GM19395 (cell line): Measurements from ENCODE around the gene GALNT9.
"Not testable (repeated sequence)": the region's sequence is repeated elsewhere in the genome, so short reads cannot be mapped to it uniquely, and the experiment has no call there.

ENCODE experiments used
- ATAC-seq: cut with Tn5 transposase; IDR thresholded peaks from one replicate; pipeline ENCODE4 v1.9.1; 2021; ENCODE audit warnings: mild to moderate bottlenecking, moderate library complexity; ENCODE audit not compliant: unreplicated experiment

GALNT9 gene

DNA sequence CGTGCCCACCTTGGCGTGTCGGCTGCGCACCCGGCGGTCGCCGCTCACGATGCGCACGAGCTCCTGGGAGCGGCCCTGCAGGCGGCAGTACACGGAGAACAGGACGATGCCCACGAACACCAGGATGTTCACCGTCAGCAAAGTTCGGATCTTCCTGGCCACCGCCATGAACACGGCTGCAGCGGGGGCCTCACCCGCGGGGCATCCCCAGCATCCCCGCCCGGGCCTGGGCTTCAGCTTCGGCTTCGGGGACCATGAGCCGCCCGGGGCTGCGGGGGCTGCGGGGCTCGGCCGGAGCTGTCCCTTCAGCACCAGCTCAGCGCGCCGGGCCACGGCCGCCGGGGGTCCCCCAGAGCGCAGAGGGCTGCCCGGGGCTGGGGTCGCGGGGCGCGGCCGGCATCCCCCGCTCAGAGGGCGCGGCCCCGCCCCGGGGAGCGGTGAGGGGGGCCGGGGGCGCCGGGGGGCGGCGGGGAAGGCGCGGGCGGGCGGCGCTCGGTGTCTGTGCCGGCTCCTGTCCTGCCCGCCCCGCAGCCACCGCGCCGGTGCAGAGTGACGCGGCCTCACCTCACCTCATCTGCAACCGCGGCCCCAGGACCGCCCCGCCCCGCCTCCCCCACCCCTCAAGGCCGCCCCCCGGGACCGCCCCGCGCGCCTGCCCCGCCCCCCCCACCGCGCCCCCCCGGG lies at the start of gene GALNT9:
TSS of gene GALNT9 (minus strand) at position 554 of the 684 bp plus-strand sequence. CDS start at position 168, 386 bp downstream.
- ATAC-seq = no peak

DNA sequence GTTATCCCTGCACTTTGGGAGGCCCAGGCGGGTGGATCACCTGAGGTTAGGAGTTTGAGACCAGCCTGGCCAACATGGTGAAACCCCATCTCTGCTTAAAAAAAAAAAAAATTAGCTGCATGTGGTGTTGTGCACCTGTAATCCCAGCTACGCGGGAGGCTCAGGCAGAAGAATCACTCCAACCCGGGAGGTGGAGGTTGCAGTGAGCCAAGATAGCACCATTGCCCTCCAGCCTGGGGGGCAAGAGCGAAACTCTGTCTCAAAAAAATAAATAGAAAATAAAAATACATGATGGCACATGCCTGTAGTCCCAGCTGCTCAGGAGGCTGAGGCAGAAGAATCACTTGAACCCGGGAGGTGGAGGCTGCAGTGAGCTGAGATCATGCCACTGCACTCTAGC lies 49.7 kb upstream of the GALNT9 start:
- not testable (repeated sequence) for ATAC-seq

DNA sequence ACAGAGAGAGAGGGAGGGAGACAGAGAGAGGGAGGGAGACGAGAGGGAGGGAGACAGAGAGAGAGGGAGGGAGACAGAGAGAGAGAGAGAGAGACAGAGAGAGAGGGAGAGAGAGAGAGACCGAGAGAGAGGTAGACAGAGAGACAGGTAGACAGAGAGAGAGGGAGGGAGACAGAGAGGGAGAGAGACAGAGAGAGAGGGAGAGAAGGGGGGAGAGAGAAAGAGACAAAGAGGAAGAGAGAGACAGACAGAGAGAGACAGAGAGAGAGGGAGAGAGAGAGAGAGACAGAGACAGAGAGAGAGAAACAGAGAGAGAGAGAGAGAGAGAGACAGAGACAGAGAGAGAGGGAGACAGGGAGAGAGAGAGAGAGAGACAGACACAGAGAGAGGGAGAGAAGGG lies 47.8 kb upstream of the GALNT9 start:
- ATAC-seq = no peak

DNA sequence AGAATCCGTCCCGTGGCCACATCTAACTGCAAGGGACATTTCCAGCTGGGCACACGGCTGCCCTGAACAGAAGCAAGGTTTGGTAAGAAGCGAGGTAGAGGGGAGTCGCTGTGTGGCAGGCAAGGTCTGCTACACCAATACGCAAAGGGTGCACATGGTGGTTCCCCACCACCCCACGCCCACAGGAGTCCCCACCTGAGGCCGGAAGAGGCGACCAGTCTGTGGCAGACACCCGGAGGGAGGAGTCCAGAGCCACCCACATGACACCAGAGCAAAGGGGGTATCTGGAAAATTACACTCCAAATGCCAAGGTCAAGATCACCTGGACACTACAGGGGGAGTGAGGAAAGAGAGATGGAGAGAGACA lies 47.1 kb upstream of the GALNT9 start:
- no peak for ATAC-seq

DNA sequence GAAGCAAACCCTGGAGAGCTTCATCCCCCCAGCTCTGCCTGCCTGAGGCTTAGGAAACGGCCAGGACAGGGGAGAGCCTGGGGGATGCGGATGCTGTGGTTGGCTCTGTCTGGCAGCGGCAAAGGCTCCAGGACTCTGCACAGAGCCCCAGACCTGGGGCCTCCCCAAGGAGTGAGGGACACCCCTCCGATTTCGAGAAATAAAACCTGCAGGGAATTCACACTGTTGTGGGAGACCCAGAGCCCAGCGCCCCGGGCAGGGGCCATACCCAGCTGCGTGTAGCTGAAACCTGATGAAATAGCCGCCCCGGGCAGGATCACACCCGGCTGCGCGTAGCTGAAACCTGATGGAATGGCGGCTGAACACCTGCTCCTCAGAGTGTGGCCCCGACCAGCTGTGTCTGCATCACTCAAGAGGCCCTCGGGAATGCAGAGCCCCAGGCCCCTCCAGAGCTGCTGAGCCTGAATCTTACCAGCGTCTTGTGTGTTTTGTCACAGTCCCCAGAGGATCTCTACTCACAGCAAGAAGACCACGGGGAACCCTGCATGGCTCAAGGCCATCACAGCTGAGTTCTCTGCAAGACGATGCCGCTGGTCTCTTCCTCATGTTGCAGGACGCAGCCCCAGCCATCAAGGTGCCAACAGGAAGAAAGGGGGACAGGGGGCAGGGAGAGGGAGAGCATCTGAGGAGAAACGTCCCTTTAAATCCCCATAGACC lies 46.5 kb upstream of the GALNT9 start:
- ATAC-seq = no peak

DNA sequence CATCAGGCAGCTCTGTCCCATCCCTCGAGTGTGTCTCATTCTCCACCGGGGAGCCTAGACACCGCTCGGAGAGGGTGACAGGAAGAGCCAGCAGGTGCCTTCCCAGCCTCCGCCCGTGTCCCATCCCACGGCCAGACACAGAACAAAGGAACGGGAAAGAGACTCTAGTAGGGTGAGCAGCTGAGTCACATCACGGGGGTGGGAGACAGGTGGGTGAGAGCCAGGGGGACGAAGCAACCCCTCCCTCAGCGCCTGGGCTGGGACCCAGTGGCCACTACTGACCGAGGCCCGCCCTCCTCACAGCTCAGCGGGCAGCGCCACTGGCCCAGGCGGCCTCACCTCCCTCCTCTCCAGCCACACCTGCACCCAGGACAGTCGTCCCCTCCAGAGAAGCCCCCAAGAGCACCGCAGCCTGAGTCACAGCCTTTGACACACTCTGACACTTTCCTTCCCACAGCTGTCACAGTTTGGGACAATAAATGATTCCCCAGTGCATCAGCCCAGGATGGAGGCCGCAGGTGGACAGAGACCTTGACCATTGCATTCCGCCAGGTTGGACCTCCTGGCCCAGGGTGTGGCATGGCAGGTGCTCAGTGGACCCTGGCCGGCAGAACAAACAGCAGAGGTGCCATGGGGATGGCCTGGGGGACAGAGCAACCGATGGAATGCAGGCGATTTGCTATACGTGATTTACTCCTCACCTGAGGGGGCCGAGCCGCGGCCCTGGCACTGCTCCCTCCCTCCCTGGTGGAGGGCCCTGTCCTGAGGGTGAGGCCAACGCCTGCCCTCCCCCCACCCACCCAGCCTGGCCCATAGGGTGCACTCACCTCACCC lies 45.4 kb upstream of the GALNT9 start:
- no peak for ATAC-seq

DNA sequence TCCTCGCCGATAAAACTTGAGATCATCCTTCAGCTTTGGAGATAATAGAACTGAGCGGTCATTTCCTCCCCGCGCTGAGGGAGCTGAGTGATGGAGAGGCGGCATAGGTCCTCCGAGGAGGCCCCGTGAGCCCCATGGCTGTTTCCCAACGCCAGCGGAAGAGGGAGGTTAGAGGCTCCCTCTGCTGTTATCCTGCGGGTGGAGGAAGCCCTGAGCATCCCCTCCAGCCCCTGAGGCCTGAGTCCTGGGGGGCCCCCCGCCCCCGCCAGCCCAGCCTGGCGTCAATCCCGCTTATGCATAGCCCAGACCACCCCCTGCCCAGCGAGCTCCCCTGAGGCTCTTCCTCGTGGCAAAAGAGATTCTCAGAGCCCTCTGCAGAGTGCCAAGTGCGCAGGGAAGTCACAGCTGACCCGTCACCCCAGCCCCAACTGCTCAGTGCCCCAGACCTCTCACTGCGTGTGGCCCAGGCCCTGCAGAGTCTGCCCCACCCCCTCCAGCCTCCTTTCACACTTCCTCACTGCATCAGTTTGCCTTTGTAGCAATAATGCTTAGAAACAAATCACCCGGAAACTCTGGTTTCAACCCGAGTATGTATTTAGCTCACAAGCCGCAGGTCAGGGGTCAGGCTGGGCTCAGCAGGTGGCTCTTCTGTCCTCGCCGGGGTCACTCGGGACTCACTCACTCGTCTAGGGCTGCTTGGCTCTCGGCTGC lies 44.7 kb upstream of the GALNT9 start:
- ATAC-seq = no peak

DNA sequence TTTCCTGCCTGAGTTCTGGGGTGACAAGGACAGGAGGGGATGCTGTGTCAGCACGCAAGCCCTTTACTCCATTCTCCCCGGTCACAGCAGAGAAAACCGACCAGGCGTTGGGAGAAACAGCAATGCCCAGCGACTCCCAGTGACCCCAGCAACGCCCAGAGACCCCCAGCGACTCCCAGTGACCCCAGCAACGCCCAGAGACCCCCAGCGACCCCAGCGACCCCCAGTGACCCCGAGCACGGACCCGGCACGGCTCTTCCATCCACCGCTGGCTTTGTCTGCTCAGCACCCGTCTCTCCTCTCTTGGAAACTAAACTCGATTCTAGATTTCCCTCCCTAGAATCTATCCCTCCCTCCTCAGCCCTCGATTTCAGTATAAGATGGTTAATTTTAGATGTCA lies 38.5 kb upstream of the GALNT9 start:
- no peak for ATAC-seq

DNA sequence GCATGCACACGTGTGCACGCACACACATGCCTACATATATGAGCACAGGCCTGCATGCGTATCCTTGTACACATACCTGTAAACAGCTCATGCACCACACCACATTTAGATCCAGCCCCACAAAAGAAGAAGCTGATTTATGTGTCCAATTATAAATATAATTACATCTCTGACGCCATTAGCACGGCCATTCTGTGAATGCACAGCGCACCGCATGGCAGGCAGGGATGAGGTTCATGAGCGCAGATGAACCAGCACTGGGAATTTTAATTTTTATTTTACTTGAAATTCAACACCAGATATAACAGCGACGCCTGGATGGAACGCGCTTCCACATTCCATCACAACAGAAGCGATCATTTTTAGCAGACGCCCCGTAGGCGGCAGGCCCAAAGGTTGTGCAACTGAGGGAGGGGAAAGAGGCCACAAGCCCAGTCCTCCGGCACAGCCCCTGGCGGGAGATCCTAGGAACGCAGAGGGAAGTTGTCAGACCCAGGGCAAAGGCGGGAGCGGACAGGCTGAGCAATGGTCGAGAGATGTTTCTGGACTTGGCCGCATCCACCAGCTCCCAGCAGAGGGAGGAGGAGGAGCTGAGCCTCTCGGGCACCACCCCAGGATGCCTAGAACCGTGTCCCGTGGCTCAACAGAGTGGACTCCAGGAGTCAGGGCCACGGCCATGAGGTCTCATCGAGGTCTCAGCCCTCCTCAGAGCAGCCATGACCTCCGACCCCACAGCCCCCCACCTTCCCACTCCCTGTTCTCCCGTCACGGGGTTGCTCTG lies 37.9 kb upstream of the GALNT9 start:
- ATAC-seq = no peak

DNA sequence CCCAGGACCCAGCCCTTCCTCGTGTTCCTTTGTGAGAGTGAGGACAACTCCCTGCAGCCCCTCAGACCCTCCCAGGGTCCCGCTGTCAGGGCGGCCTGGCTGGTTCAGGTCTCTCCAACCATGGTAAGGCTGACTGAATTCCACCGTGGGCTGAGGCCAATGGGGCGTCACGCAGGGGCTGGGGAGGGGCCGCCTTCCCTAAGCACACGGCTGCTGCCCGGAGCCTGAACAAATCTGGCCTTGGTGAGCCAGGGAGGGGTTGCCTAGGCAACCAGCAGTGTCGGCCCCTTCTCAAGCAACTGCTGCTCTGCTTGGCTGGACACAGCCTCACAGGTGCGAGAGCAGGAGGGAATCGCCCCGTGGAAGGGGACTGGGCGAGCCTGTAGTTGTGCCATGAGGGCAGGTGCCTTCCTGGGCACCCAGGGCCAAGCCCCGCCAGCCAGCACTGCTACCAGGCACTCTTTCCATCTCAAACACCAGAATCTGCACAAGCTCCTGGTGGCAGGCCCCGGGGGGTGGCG lies 37.0 kb upstream of the GALNT9 start:
- ATAC-seq = no peak

DNA sequence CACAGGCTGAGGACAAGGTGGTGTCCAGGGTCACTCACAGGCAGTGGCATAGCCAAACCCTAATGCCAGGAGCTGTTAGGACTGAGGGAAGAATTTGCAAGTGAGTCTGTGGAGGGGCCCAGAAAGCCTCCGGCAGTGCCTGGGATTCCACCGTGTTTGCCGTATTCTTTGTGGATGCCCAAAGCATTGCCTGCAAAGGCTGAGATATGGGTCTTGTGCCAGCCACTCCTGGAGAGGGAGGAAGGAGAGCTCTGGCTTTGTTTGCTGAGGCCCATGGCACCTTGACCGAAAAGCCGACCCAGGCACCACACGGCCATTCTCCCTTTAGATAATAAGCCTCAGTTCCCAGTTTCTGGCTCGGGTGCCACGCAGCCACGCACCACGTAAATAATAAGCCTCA lies 35.8 kb upstream of the GALNT9 start:
- ATAC-seq = no peak

DNA sequence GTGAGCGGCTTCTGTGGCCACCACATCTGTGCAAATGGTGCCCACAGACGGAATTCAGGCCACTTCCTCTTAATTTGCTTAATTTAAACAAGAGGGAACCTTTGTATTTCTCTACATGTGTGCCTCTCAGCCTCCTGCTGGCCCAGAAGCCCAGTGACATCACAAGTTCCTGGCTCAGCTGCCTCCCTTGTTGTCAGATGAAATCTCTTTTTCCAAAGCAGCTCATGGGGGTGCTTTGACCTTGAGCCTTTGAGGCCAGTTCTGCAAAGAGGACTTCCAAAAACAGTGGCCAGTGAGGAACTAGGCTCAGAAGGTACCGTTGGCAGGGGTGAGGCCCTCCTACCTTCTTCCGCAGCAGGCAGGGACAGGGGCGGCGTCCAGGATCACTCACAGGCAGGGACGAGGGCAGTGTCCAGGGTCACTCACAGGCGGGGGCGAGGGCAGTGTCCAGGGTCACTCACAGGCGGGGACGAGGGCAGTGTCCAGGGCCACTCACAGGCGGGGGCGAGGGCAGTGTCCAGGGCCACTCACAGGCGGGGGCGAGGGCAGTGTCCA lies 35.0 kb upstream of the GALNT9 start:
- ATAC-seq = no peak

DNA sequence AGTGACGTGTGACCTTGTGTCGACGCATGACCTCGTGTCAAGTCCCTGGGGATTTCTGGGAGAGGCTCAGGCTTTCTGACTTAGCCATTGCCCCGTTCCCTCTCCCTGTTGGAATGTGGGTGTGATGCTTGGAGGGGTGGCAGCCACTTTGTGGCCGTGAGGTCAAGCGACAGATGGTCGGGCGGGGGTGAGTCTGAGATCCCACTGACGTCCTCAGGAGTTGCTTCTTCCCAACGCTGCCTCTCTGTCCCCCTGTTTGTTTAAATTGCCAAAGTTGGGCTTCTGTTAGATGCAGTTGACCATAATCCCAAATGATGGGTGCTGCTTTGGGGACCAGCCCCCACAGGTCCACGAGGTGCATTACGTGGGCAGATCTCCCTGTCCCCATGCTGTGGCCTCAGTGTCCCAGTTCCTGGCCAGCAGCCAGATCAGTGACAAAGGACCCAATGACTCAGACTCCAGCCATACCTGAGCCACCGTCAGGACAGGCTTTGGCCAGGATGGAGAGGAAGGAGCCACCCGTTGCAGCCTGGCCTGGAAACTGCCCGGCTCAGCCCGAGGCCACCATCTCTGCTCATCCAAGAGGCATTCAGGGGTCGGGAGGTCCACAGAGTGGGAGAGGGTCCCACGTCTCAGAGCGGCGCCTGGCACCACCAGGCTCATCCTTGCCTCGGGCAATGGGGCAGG lies 34.4 kb upstream of the GALNT9 start:
- no peak for ATAC-seq

DNA sequence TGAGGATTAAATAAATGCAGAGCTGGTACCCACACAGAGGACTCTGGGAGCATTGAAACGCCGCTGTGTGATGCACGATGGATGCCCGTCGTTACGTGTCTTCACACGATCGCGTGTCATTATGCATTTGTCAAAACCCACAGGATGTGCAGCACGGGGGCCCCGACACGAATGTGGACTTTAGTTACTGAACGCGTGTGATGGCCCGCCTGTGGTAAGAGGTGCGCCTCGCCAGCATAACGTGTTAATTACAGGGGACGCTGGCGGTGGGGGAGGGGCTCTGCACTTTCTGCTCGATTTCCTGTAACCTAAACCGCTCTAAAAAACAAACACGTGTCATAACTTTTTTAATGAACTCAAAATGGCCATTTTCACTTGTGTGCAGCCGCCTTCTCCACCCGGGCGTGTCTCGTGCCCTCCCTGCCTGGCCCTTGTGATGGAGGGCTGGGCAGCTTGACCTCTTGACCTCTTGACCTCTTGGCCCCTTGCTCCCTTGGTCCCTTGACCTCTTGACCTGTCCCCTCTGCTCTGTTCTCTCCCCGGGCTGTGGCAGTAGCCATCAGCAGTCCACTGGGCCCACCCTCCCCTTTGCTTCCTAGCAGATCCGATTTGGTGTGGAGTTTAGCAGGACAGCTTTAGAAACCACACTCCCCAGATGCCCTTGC lies 33.7 kb upstream of the GALNT9 start:
- no peak for ATAC-seq

DNA sequence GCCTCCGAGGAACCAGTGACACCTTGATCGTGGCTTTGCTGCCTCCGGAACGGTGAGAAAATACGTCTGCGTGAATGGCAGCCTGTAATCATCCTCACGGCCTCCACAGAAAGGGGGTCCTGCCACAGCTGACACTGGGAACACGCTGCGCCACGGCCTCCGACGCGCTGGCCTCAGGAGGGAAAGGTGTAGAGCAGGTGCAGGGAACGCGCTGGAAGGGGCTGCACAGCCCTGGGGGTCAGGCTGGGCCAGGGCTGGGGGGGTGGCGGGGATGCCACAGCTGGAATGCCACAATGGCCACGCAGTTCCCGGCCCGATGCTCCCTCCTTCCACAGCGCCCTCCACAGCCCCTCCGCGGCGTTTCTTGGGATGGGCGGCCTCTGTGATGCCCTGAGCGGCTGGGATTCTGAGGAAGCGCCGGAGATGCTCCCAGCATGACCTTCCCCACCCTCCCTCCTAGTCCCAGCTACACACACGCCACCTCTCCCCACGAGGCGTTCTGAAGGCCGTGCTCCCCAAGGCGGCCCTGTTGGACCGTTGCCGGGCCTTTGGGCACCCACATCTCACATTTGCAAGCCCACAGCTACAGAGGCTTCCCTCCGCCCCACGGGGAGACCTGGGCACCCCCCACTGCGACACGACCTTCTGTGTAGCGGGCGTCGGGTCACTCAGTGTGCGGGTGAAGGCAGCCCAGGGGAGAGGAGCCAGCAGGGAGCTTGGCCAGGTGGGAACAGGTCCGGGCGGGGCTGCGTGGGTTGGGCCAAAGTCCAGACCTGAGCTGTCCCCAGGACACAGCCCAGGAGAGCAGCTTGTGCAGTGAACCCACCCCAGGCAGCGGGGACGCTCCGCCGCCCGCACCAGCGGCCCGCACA lies 31.8 kb upstream of the GALNT9 start:
- ATAC-seq = no peak

DNA sequence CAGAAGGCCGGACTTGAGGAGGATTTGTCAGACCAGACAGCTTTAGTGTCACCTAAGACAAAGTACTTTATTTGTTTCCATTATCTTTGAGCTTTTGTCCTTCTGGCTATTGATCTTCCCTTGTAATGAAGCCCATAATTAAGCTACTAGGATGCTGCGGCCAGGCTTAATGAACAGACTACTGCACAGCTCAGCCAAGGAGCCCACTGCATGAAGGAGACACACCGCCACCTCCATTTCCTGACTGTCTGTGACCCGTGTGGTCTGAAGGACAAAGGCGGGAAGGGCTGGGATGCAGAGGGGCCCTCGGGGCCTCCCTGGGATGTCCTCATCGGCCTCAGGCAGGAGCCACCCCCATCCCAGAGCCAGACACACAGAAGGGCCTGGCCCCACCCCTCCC lies 31.0 kb upstream of the GALNT9 start:
- no peak for ATAC-seq

DNA sequence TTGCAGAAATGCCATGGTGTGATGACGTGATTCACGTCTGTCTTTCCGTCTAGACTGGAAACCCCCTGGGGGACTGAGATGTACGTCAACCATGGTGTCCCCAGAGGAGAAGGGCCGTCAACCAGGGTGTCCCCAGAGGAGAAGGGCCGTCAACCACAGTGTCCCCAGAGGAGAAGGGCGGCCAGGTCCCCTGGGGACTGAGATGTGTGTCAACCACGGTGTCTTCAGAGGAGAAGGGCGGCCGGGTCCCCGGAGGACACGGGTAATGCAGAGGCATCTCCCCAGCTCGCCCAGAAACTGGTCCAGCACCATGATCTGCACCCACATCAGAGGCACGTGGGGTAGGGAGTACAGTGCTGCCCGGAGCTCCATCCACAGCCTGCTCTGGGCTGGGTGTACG lies 30.6 kb upstream of the GALNT9 start:
- no peak for ATAC-seq

DNA sequence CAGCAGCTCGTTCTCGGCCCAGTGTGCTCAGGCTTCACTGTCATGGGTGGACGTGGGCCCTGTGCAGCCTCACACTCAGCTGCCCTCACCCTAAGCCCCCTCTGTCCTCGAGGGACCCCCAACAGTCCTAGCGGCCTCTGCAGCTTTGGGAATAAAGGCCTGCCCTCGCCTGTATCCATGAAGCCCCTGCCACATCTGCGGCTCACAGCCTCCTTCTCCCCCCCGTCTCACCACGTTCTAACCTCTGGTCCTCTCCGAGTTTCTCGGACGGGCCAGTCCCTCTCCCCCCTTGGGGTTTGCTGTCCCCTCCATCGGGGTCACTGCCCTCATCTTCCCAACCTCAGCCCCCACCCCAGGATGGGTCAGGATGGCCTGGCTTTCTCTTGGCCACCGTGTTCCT lies 30.2 kb upstream of the GALNT9 start:
- ATAC-seq = no peak
